ENCODE data around the gene CLN6.
"Not testable (repeated sequence)": the region's sequence is repeated elsewhere in the genome, so short reads cannot be mapped to it uniquely, and the experiment has no call there.

The CLN6 gene

DNA sequence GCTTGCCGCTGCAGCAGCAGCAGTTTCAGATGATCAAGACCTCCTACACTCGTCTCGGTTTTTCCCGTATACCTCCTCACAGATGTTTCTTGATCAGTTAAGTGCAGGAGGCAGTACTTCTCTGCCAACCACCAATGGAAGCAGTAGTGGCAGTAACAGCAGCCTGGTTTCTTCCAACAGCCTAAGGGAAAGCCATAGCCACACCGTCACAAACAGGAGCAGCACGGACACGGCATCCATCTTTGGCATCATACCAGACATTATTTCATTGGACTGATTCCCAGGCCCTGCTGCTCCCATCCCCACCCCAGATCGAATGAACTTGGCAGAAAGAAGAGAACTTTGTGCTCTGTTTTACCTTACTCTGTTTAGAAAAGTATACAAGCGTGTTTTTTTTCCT, 42.0 kb downstream of the CLN6 start:
- peaks cover 12% of the 10 kb centered on the region for H3K4me1 ChIP-seq (ENCODE audit: control insufficient read depth, insufficient read depth, low read length)
- H3K9me3 ChIP-seq (ENCODE audit: control insufficient read depth, low read length), result no peaks in the 10 kb centered on the region
- H3K36me3 ChIP-seq (ENCODE audit: control insufficient read depth, insufficient read depth, low read length), result peaks cover 4% of the 10 kb centered on the region
- no peaks in the 10 kb centered on the region for H3K27me3 ChIP-seq (ENCODE audit: control insufficient read depth, insufficient read depth, low read length)
- H3K9ac ChIP-seq (ENCODE audit: low read length), result no peak overlapping the region
- H3K4me3 ChIP-seq (ENCODE audit: low read length), result no peak overlapping the region

- Histone ChIP-seq H3K27me3 (ENCODE audit: control insufficient read depth, insufficient read depth, low read length) (no peaks in the 10 kb centered on the region), H3K36me3 (ENCODE audit: control insufficient read depth, insufficient read depth, low read length) (peaks cover 4% of the 10 kb centered on the region), H3K4me1 (ENCODE audit: control insufficient read depth, insufficient read depth, low read length) (peaks cover 12% of the 10 kb centered on the region), H3K4me3 (ENCODE audit: low read length) (no peak overlapping the region), H3K9me3 (ENCODE audit: control insufficient read depth, low read length) (no peaks in the 10 kb centered on the region), H3K9ac (ENCODE audit: low read length) (no peak overlapping the region)
These were observed 42.7 kb downstream of the CLN6 start for GRCh38 chr15:68186671-68187397.

DNA sequence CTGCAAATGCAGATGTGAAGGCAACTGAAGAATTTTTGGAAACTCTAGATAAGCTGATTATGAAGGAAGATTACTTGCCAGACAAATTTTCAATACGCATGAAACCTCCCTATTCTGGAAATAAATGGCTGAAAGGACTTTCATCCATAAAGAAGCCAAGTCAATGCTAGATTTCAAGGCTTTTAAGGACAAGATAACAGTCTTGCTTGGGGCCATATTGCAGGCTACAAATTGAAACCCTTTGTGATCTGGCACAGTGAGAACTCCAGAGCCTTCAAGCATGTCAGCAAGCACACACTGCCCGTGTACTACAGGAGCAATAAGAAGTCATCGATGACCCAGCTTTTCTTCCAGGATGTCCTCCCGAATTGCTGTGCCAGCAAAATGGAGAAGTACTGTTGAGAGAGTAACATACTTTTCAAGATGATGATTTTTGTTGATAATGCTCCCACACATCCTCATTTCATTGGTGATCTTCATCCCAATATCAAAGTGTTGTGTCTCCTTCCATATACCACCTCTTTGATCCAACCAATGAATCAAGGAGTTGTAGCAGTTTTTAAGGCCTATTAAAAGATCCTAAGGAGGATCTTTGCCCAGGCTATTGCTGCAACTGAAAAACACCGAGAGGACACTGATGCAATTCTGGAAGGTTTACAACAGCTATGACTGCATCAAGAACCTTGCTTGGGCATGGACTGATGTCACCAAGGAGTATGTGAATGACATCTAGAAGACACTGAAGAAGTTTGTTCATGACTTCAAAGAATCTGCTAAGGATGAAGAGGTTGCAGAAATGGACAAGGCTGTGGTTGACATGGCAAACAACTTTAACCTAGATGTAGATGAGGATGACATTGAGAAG, 44.7 kb downstream of the CLN6 start:
- Histone ChIP-seq H3K4me3 (ENCODE audit: low read length) (no peak overlapping the region), H3K27me3 (ENCODE audit: control insufficient read depth, insufficient read depth, low read length) (no peaks in the 10 kb centered on the region), H3K9me3 (ENCODE audit: control insufficient read depth, low read length) (no peaks in the 10 kb centered on the region), H3K4me1 (ENCODE audit: control insufficient read depth, insufficient read depth, low read length) (peaks cover 12% of the 10 kb centered on the region), H3K9ac (ENCODE audit: low read length) (no peak overlapping the region), H3K36me3 (ENCODE audit: control insufficient read depth, insufficient read depth, low read length) (peaks cover 4% of the 10 kb centered on the region)

DNA sequence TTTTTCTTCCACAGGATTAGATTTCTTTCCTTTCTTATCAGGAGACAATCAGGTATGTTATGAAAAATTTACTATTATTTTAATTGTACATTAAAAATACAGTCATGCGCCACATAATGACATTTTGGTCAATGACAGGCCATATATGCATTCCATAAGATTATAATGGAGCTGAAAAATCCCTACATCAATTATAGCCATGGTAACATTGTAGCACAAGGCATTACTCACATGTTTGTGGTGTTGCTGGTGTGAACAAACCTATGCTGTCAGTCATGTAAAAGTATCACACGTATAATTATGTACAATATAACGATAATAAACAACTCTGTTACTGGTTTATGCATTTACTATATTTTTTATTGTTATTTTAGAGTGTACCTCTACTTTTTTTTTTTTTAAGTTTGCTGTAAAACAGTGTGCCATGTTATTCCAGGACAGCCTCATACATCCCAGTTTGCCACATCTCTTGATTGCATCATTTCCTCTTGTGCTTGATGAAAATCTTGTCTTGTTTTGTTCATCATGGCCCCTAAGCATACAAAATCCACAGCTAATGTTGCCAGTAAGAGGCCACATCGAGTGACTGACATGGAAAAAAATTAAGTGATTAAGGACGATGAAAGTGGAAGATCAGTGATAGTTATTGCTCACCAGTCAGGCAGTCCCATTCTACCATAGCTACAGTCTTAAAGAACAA, 45.8 kb downstream of the CLN6 start:
- Histone ChIP-seq H3K9ac (ENCODE audit: low read length) (no peak overlapping the region), H3K4me3 (ENCODE audit: low read length) (no peak overlapping the region), H3K9me3 (ENCODE audit: control insufficient read depth, low read length) (no peaks in the 10 kb centered on the region), H3K36me3 (ENCODE audit: control insufficient read depth, insufficient read depth, low read length) (peaks cover 4% of the 10 kb centered on the region), H3K27me3 (ENCODE audit: control insufficient read depth, insufficient read depth, low read length) (no peaks in the 10 kb centered on the region), H3K4me1 (ENCODE audit: control insufficient read depth, insufficient read depth, low read length) (peaks cover 12% of the 10 kb centered on the region)

GRCh38 chr15:68177742-68178141, 51.8 kb downstream of the CLN6 start:
- H3K4me3 ChIP-seq (ENCODE audit: low read length), result no peak overlapping the region
- no peaks in the 10 kb centered on the region for H3K9me3 ChIP-seq (ENCODE audit: control insufficient read depth, low read length)
- H3K27me3 ChIP-seq (ENCODE audit: control insufficient read depth, insufficient read depth, low read length), result no peaks in the 10 kb centered on the region
- peaks cover 5% of the 10 kb centered on the region for H3K36me3 ChIP-seq (ENCODE audit: control insufficient read depth, insufficient read depth, low read length)
- H3K9ac ChIP-seq (ENCODE audit: low read length), result no peak overlapping the region
- H3K4me1 ChIP-seq (ENCODE audit: control insufficient read depth, insufficient read depth, low read length), result no peaks in the 10 kb centered on the region

DNA sequence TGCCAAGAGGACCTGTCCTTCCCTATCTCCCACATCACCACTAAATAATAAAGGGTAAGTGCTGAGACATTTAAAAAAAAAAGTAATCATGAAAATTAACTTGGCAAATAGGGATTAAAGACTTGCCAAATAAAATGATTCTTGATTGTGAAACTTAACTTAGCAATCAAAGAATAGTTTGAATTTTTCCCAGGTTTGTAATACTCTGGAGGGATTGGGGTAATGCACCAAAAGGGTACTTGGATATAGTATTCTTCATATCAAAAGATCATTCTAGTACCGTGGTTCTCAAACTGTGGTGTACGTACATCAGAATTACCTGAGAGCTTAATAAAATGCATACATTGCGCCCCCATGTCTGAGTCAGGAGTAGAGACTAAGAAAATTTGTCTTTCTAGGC, 52.9 kb downstream of the CLN6 start:
- no peaks in the 10 kb centered on the region for H3K9me3 ChIP-seq (ENCODE audit: control insufficient read depth, low read length)
- H3K4me1 ChIP-seq (ENCODE audit: control insufficient read depth, insufficient read depth, low read length), result no peaks in the 10 kb centered on the region
- H3K27me3 ChIP-seq (ENCODE audit: control insufficient read depth, insufficient read depth, low read length), result no peaks in the 10 kb centered on the region
- H3K4me3 ChIP-seq (ENCODE audit: low read length), result no peak overlapping the region
- H3K9ac ChIP-seq (ENCODE audit: low read length), result no peak overlapping the region
- H3K36me3 ChIP-seq (ENCODE audit: control insufficient read depth, insufficient read depth, low read length), result peaks cover 5% of the 10 kb centered on the region

DNA sequence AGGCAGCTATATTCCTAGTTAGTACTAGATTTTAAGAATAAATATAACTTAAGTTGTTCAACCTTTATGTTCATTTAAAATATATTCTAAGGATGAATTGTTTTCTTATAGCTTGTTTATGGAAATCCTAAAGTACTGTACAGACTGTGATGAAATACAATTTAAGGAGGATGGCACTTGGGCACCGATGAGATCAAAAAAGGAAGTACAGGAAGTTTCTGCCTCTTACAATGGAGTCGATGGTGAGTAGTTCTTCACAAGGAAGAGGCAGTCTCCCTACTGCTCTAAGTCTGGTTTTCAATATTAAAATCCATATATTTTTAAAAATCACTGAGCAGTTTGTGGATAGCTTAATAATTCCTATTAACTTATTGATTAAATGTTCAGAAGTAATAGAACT, 54.0 kb downstream of the CLN6 start:
- Histone ChIP-seq H3K9ac (ENCODE audit: low read length) (no peak overlapping the region), H3K9me3 (ENCODE audit: control insufficient read depth, low read length) (no peaks in the 10 kb centered on the region), H3K4me1 (ENCODE audit: control insufficient read depth, insufficient read depth, low read length) (no peaks in the 10 kb centered on the region), H3K4me3 (ENCODE audit: low read length) (no peak overlapping the region), H3K27me3 (ENCODE audit: control insufficient read depth, insufficient read depth, low read length) (no peaks in the 10 kb centered on the region), H3K36me3 (ENCODE audit: control insufficient read depth, insufficient read depth, low read length) (peaks cover 5% of the 10 kb centered on the region)

DNA sequence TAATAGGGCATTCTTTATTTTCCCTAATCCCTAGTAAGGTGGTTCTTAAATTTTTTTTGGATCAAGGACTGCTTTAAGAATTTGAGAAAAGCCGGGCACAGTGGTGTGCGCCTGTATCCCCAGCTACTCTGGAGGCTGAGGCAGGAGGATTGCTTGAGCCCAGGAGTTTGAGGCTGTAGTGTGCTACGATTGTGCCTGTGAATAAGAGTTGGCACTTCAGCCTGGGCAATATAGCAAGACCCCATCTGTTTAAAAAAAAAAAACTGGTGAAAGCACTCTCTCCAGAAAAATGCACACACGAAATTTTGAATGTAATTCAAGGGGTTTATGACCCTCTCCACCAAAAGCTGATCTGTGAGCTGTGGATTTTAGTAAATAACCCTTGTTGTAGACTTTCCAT, 56.4 kb downstream of the CLN6 start:
- H3K9me3 ChIP-seq (ENCODE audit: control insufficient read depth, low read length), result no peaks in the 10 kb centered on the region

DNA sequence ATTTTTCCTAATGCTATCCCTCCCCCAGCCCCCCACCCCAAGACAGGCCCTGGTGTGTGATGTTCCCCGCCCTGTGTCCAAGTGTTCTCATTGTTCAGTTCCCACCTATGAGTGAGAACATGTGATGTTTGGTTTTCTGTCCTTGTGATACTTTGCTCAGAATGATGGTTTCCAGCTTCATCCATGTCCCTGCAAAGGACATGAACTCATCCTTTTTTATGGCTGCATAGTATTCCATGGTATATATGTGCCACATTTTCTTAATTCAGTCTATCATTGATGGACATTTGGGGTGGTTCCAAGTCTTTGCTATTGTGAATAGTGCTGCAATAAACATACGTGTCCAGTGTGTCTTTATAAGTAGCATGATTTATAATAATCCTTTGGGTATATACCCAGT, 57.5 kb downstream of the CLN6 start:
- not testable (repeated sequence) for H3K36me3 ChIP-seq (ENCODE audit: control insufficient read depth, insufficient read depth, low read length); H3K9me3 ChIP-seq (ENCODE audit: control insufficient read depth, low read length); H3K27me3 ChIP-seq (ENCODE audit: control insufficient read depth, insufficient read depth, low read length); H3K4me3 ChIP-seq (ENCODE audit: low read length); H3K4me1 ChIP-seq (ENCODE audit: control insufficient read depth, insufficient read depth, low read length); H3K9ac ChIP-seq (ENCODE audit: low read length)

More for the DNA sequence above, 56.4 kb downstream of the CLN6 start:
- H3K9ac ChIP-seq (ENCODE audit: low read length), result no peak overlapping the region
- no peaks in the 10 kb centered on the region for H3K27me3 ChIP-seq (ENCODE audit: control insufficient read depth, insufficient read depth, low read length)
- H3K4me3 ChIP-seq (ENCODE audit: low read length), result no peak overlapping the region
- H3K4me1 ChIP-seq (ENCODE audit: control insufficient read depth, insufficient read depth, low read length), result no peaks in the 10 kb centered on the region
- H3K36me3 ChIP-seq (ENCODE audit: control insufficient read depth, insufficient read depth, low read length), result peaks cover 5% of the 10 kb centered on the region

DNA sequence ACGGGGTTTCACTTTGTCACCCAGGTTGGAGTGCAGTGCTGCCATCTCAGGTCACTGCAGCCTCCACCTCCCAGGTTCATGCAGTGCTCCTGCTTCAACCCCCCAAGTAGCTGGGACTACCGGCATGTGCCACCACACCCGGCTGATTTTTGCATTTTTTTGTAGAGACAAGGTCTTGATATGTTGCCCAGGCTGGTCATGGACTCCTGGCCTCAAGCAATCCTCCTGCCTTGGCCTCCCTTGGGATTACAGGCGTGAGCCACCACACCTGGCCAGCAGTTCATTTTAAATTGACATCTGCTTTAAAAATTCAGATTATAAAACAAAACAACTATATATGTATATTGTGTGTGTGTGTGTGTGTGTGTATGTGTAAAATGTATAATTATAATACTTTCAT, 62.7 kb downstream of the CLN6 start:
- Histone ChIP-seq H3K9me3 (ENCODE audit: control insufficient read depth, low read length) (no peaks in the 10 kb centered on the region), H3K27me3 (ENCODE audit: control insufficient read depth, insufficient read depth, low read length) (no peaks in the 10 kb centered on the region), H3K4me3 (ENCODE audit: low read length) (no peak overlapping the region), H3K36me3 (ENCODE audit: control insufficient read depth, insufficient read depth, low read length) (no peaks in the 10 kb centered on the region), H3K4me1 (ENCODE audit: control insufficient read depth, insufficient read depth, low read length) (no peaks in the 10 kb centered on the region), H3K9ac (ENCODE audit: low read length) (no peak overlapping the region)

- H3K4me1 ChIP-seq (ENCODE audit: control insufficient read depth, insufficient read depth, low read length), result no peaks in the 10 kb centered on the region
- H3K27me3 ChIP-seq (ENCODE audit: control insufficient read depth, insufficient read depth, low read length), result no peaks in the 10 kb centered on the region
- no peaks in the 10 kb centered on the region for H3K9me3 ChIP-seq (ENCODE audit: control insufficient read depth, low read length)
- H3K4me3 ChIP-seq (ENCODE audit: low read length), result no peak overlapping the region
- no peaks in the 10 kb centered on the region for H3K36me3 ChIP-seq (ENCODE audit: control insufficient read depth, insufficient read depth, low read length)
- no peak overlapping the region for H3K9ac ChIP-seq (ENCODE audit: low read length)
These were observed 66.3 kb downstream of the CLN6 start for GRCh38 chr15:68163191-68163590.

- Histone ChIP-seq H3K9ac (ENCODE audit: low read length) (no peak overlapping the region), H3K36me3 (ENCODE audit: control insufficient read depth, insufficient read depth, low read length) (no peaks in the 10 kb centered on the region), H3K9me3 (ENCODE audit: control insufficient read depth, low read length) (no peaks in the 10 kb centered on the region), H3K4me3 (ENCODE audit: low read length) (no peak overlapping the region), H3K27me3 (ENCODE audit: control insufficient read depth, insufficient read depth, low read length) (no peaks in the 10 kb centered on the region), H3K4me1 (ENCODE audit: control insufficient read depth, insufficient read depth, low read length) (no peaks in the 10 kb centered on the region)
These were observed 71.4 kb downstream of the CLN6 start for GRCh38 chr15:68158046-68158628.
